HG03432 (cell line): ENCODE measurements around the gene PPP2R5D.
A peak's percentile ranks its signal among the peaks of the same experiment; 100 is the strongest.

Experiments used
- ATAC-seq: cut with Tn5 transposase; IDR thresholded peaks from one replicate; pipeline ENCODE4 v1.9.1; 2021; ENCODE audit warnings: mild to moderate bottlenecking, moderate library complexity; ENCODE audit not compliant: unreplicated experiment

The PPP2R5D gene

DNA sequence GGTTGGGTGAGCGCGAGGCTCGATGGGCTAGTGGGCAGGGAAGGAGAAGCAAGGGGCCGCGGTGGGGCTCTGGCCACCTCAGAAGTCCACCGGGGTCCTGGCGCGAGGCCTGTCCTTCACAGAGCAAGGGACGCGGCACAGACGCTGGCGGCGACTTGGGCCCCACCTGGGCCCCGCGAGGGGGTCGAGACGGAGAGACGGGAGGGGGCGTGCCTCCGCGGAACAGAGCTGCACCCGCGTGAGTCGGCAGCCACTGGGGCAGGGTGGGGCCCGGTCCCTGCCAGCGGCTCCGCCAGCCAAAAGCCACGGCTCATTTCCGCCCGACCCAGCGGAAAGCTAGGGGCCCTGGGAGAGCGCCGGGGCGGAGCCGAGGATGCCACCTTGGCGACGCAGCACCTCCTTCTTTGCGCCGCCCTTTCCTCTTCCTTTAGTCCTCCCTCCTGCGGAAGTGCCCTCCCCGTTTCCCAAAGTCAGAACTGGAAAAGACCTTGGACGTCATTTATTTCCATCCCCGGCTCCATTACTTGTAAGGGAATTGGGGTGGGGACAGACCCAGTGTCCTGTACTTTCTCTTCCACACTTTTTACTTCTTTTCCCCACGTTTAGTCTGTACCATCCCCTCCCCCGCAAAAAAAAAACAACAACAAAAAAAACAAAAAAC lies 69.3 kb downstream of the PPP2R5D start, which contains the start of gene CUL7:
Gene CUL7, minus strand, starts transcription at position 307 of the 661 bp plus-strand sequence. CDS start 1,063 bp downstream, outside the sequence.
- peak; percentile 93 for ATAC-seq

DNA sequence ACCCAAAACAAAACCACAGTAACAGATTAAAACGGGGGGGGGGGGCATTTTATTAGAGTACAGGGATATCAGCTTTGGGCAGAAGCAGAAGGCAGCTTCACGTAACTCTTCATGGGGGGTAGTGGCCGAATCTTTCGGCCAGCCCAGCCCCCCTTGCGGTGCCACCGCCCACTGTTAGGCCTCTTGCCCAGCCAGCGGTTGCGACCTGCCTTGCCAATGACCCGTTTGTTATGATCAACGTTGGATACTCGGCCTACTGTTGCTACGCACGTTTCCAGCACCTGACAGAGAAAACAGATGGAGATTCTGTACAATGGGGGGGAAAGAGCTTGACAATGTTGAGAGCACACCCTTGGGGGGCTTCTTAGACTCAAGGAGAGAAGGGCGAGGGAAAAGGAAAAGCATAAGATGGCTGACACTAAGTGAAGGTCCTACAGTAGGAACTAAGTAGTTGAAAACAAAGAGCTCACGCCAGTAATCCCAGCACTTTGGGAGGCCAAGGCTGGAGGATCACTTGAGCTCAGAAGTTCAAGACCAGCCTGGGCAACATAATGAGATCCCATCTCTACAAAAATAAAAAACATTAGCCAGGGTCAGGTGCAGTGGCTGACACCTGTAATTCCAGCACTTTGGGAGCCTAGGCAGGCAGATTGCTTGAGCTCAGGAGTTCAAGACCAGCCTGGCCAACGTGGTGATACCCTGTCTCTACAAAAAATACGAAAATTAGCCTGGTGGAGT lies 70.0 kb downstream of the PPP2R5D start:
- no peak for ATAC-seq

DNA sequence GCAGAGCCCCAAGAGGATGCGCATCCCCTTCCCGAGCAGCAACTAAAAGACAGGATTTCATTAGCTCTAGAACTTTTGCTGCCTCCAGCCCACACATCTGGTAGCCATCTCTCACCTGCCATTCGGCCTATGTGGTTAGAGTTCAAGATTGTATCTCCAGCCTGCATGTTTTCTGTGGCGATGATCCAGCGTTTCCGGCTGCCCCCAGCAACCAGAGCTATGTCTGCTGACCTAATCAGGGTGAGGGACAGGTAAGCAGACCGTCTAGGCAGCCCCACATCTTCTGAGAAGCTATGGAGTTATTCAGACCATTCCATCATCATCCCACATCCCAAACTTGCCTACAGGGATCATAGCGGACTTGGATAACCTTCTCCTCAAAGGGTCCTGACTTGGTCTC lies 71.6 kb downstream of the PPP2R5D start:
- no peak for ATAC-seq

DNA sequence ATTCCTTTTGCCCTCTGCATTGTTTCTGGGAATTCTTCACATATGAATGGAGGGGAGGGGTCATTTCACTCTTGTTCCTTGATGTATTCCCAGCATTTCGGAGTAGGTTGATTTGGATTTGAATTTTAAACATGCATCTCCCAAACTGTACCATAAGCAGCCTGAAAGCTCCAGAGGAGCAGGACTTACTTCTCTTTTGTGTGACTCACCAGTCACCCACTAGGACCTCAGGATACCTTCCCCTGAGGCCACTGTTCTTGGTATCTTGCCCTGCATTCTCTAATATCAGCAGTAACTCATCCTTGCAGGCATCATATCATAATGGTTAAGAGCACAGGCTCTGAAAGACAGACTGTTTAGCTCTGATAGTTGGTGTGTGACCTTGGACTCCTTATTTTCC lies 74.2 kb downstream of the PPP2R5D start:
- ATAC-seq: no peak

DNA sequence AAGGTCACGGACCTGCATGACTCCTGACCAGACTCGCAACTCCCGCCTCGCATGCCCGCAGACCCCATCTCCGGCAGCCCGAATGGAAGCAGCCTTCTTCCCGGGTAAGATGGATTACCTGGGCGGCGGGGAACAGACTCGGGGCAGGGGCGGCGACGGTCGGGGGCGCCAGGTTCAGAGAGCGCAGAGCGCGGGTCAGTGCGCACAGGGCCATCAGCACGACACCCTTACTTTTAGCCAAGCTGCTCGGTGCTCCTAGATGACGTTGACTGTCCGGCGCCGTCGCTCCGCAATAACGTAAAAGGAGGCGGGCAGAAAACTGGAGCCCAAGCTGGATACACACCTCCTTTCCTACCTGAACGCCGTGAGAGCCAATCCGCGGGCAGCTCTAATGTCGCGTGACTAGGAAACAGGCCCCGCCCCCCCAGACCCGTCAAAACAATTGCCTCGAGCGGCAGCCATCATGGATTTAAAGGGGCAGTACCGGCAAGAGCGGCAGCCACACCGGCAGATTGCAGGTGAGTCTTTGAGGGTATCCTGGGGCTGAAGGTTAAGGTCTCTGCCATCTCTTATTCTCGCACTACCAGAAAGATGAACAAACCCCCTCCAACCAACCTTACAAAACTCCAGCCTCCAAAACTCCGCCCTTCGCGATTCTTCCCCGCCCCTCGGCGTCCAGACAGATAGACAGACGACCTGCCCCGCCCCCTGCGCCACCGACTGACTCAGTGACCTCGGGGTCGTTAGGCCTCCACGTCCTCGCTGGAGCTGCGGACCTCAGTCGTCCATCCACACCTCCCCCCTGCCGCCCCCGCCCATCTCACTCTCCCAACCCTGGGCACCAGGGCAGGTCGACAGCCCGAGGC lies 75.0 kb downstream of the PPP2R5D start, which contains the start of the genes KLC4 and MRPL2:
Gene KLC4, plus strand, starts transcription at position 464 of the 866 bp plus-strand sequence. CDS start 1,705 bp downstream, outside the sequence.
Gene MRPL2, minus strand, starts transcription at position 267 of the 866 bp plus-strand sequence. Its CDS starts 53 bp downstream, at position 214.
- peak; percentile 88 for ATAC-seq

DNA sequence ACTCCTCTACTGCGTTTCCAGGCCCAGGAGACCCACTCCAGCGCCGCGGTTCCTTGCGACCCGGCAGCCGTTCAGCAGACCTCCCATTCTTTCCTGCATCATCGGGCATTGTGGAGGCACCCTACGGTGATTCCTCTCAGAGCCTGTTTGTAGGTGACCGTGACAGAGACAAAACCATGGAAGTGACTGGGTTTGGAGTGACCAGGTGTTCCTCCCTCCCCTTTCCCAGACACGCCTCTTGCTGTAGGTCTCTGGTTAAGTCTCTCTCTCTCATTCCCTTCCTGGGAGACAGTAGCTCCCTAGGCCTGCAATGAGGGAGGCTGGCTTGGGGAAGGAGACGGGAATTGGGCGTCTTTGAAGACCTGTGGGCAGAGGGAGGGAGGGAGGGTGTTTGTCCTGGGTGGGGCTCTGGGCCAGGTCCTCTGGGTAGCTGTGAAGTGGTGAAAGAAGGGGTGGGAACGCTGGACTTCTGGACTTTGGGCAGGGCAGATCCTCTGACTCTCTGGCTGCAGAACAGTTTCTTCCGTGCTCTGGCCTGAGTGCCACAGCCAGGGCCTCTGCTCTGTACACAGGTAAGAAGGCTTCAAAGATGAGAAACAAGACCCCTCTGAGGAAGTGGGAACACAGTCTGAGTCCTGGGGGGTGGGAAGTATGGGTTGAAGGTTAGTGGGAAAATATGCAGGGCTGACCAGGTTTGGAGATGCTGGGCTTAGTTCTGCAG lies 75.8 kb downstream of the PPP2R5D start:
- no peak for ATAC-seq

- no peak for ATAC-seq
Observed at GRCh38 chr6:43060755-43061633, 76.6 kb downstream of the PPP2R5D start.

- ATAC-seq: no peak
Observed at GRCh38 chr6:43061861-43062260, 77.5 kb downstream of the PPP2R5D start.
